Measurements from ENCODE around the gene GRIK1.
"Not testable (repeated sequence)": the region's sequence is repeated elsewhere in the genome, so short reads cannot be mapped to it uniquely, and the experiment has no call there.

GRIK1 gene

DNA sequence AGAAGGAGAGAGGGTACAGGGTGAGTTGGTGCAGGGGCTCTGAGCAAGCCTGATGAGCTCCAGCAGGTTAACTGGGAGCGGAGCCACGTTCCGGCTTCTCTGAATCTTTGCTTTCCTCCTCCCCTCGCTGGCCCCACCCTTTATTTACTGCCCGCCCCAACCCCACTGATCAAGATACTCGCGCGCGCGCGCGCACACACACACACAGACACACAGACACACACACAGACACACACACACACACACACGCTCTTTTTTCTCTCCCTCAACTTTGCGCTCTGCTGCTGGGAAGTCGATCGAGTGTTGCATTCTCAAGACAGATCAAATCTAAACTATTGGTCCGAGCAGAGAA lies at the start of gene GRIK1:
Gene GRIK1, minus strand, starts transcription at position 73 of the 352 bp plus-strand sequence.
- DNase-seq, result no peak

DNA sequence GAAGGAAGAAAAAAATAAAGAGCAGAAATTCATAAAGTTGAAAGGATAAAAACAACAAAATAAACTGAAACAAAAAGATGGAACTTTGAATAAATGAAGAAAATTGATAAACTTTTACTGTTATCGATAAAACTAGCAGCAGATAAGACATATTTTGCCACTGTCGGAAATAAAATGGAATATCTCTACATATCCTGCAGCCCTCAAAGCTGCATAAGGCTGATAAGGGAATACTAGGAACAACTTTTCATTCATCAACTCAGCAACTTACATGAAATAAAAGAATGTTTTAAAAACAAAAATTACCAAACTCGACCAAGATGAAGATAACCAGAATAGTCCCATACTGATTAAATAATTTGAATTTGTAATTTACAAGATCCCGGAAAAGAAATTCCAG lies 48.0 kb upstream of the GRIK1 start:
- DNase-seq, result no peak

DNA sequence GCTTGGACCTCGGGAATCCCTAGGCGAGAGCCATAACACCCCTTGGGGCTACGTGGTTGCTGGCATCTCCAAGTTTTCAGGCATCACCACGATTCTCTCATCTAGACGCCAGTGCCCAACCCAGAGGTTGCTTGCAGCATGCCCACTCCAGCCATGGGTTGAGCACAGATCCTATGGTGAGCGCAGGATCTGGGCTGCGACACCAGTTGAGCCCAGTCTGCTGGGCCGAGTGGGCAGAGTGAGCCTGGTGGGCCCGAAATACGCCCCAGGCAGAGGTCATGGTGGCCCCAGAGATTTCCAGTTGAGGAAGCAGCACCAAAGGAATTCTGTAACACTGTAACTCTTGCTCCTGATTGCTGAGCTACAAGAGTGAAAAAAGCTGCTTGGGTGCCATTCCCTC lies 46.1 kb upstream of the GRIK1 start:
- DNase-seq, result no peak

DNA sequence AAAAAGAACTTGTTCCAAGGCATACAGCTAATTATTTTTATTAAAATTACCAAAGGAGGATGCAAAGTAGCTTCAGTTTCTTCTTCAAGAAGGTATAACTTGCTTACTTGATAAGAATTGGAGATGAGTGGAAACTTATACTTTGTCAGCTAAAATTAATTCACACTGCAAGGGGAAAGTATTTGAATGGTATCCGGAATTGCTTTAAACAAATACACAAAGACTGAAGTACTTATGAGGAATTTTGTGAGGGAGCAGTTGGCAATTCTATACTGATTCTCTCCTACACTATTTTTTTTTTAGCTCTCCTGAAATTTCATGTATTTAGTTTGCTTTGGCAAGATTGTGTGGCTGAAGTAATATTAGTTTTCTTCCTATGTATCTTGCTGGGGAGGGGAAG lies 39.2 kb upstream of the GRIK1 start:
- no peak for DNase-seq

DNA sequence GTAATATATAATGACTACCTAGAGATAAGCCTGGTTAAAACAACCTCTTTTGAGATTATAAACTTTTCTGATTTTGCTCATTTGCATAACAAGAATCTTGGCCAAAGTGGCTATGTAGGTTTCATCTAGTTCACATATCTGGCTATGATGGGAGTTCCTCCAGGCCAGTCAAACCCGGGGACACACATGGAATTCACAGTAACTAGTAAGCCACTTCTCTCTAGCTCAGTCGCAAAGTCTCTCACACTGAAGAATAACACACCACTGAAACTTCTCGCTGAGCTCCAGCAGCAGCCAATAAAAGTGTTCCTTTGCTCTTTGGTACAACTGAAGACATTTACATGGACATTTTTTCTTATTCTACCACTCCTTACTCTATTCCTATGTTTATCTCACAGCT lies 36.0 kb upstream of the GRIK1 start:
- DNase-seq, result no peak

DNA sequence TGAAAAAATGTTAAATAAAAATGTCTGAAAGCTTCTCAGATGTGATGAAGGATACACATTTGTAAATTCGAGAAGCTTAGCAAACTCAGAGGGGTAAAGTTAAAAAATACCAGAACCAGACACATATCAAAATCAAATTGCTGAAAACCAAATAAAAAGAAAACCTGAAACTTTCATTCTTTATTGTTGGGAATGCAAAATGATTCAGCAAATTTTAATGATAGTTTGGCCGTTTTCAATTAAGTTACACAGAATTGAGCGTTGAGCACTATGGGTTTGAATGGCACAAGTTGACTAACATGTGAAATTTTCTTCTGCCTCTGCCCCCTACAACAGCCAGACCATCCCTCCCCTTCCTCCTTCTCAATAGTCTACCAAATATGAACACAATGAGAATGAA lies 33.5 kb upstream of the GRIK1 start:
- DNase-seq, result no peak

DNA sequence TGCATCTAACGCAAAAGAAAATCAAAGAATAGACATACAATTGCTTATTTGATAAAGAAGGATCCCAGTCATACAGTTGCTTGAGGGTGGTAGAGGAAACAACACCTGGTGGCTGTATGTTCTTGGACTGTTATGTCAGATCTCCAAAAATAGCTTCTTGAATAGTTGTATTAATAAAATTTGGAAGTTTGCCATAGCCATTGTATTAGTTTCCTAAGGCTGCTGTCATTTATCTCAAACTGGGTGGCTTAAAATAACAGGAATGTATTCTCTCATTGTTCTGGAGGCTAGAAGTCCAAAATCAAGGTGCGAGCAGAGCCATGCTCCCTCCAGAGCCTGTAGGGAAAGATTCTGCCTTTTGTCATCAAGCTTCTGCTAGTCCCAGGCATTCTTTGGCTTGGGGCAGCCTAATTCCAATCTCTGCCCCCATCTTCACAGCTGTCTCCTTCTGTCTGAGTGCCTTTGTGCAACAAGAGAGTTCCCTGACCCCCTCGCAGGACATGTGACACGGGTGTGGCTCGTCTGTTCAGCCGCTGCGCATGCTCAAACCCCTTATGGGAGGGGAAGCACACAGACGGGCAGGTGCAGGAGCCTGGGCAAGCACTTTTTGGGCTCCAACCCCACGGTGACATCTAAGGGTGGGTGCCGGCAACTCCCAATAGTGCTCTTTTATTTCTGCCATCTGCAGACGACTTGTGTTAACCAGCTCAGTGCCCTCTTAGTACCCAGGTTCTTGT lies 21.7 kb upstream of the GRIK1 start:
- DNase-seq, result no peak

DNA sequence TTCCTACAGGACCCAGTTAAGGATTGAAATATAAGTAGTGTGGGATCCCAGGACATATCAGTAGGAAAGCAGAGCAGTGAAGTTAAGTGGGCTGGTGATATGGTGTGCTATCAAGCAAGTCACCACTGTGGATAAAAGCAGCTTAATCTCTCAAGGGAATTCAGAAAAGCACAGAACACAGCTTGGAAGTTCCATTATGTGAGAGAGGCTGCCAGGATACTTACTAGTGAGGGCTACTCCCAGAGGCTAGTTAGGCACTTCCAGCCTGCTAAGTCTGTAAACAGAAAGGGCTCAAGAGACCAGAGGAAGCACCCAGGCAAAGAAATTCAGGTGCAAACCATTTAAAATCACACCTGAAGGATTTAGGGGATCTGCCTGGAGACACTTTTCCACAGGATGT lies 18.8 kb upstream of the GRIK1 start:
- no peak for DNase-seq

DNA sequence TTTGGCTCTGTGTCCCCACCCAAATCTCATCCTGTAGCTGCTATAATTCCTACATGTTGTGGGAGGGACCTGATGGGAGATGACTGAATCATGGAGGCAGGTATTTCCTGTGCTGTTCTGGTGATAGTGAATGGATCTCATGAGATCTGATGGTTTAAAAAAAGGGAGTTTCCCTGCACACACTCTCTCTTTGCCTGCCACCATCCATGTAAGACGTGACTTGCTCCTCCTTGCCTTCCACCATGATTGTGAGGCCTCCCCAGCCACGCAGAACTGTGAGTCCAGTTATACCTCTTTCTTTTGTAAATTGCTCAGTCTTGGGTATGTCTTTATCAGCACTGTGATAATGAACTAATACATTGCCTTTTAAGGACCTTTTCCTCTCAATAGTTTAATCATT lies 18.2 kb upstream of the GRIK1 start:
- not testable (repeated sequence) for DNase-seq

DNA sequence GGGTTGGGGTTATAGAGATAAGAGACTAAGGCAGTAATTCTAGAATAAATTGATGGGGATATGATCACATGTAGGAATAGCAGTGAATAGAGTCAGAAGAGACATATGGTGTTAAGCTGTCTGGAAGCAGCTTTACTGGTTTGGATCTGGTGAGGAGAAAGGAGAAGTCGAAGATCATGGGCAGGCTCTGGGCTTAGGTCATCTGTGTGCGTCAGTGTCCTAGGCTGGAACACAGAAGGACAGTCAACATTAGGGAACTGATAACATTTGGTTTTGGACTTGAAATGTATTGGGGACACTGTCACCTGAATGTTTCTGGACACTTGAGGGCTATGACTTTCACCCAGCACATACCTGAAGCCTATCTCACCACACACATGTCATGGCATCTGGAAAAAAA lies 13.9 kb upstream of the GRIK1 start:
- no peak for DNase-seq

DNA sequence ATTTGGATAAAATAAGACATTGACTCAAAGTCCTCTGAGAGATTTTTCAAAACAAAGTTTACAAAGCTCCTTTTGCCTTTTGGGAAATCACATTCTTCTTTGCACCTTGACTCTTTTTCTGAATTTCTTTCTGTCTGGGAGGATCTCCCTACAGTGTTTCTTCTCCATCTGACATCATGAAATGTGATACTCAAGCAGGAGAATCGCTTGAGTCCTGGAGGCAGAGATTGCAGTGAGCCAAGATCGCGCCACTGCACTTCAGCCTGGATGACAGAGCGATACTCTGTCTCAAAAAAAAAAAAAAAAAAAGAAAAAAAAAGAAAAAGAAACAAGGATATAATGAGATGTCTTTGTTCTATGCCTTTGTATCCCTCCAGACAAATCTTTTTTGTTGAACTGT lies 13.3 kb upstream of the GRIK1 start:
- DNase-seq, result no peak

DNA sequence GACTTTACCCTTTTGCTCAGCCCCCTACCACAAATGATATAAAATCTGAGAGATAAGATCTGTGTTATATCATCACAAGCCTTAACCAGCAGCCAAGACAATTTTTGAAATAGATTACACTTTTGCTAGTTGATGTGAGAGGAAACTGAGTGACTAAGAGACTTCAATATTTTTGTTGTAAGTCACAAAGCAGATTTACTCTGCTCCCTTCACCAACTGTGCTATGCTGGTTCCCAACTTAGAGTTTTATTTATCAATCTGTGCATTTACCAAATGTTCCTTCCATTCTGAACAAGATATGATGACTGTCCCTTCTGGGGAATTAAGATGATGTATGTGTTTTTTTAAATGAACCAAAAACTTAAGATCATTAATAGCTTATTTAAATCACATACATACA lies 12.1 kb upstream of the GRIK1 start:
- DNase-seq, result no peak

DNA sequence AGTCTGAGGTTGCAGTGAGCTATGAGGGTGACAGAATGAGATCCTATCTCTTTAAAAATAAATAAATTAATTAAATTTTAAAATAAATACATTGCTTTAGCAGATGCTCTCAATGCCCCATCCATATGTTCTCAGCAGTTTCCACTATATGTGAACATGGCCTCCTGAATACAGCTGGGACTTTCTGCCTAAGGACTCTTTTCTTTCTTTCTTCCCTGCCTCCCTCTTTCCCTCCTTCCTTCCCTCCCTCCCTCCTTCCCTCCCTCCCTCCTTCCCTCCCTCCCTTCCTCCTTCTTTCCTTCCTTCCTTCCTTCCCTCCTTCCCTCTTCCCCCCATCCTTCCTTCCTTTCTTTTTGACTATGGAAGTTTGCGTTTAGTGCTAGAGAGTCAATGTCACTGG lies 10.2 kb upstream of the GRIK1 start:
- DNase-seq, result no peak

DNA sequence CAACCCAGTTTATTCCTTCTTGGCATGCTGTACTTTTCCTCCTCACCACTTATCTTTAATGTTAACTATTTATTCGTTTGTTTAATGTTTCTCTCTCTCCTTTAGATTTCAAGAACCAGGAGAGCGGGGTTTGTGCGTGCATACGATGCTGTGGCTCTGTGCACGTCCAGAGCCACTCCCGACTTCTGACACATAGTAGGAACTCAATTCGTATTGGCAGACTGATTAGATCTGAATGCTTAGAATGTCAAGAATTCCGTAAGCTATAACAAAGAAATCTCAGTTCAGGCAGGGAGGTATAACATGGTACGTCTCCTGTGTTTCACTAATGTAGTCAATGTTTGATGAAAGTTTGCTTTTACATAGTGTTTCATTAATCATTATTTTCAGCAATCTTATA lies 7.3 kb upstream of the GRIK1 start:
- no peak for DNase-seq

DNA sequence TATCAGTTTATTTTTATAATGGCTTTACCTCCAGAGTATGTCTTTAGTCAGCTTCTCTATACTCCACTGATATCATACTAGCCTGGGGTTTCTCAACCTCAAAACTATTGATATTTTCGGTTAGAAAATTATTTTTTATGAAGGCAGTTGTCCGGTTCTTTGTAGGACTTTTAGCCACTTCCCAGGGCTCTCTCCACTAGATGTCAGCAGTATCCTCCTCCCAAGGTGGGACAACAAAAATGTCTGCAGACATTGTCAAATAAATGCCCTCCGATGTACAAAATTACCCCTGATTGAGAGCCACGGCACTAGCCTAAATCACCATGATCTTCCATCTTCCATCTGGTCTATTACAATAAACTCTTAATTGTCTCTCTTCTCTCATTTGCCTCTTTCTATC lies 4.1 kb upstream of the GRIK1 start:
- DNase-seq, result no peak

DNA sequence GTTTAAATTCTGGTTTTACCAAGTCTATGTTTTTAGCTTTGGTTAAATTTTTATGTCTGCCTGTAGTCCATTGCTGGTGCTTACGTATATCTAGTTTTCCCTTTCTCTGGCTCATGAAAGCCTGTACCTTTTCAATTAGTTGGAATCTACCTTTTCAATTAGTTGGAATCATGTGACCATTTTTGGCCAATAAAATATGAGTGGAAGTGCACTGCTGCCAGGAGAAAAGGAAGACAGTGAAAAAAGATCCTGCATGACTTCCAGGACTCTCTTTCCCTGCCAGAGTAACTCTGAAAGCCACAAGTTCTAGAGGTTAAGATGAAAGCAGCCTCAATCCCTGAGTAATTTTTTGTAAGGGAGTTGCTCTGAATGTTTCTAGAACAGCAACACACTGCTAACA lies 2.2 kb upstream of the GRIK1 start:
- DNase-seq, result no peak

DNA sequence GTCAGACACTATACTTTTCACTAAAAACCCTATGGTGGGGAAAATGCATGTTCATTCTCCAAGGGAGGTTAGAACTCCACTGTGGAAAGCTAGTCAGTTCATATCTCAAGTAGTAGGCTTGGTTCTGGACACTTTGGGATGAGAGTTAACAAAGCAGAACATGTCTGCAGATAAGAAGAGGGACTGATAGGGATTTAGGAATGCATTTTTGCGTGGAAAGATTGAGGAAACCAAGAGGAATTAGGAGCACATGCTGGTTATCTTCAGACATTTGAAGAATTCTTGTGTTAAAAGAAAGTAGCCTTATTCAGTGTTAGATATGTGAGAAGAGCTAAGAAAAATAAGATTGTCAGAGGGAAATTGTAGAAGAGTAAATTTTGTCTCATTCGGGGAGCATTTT lies 1.2 kb upstream of the GRIK1 start:
- no peak for DNase-seq

DNA sequence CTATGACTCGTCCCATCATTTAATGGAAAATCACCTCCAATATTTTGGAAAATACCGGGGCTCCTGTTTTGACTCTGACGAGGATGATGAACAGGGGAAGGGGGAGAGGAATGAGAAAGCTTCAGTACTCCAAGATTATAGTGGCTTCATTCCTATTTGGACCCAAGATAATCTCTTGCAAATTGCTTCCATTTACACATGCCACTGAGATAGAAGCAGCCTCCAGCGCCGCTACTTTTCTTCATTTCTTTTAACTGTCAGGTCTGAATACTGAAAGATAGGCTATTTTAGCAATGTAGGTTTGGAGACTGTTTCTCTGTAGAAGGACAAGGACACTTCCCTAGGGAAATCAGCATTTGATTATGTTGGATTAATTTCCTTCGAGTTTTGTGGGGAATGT lies 565 bp upstream of the GRIK1 start:
- no peak for DNase-seq

DNA sequence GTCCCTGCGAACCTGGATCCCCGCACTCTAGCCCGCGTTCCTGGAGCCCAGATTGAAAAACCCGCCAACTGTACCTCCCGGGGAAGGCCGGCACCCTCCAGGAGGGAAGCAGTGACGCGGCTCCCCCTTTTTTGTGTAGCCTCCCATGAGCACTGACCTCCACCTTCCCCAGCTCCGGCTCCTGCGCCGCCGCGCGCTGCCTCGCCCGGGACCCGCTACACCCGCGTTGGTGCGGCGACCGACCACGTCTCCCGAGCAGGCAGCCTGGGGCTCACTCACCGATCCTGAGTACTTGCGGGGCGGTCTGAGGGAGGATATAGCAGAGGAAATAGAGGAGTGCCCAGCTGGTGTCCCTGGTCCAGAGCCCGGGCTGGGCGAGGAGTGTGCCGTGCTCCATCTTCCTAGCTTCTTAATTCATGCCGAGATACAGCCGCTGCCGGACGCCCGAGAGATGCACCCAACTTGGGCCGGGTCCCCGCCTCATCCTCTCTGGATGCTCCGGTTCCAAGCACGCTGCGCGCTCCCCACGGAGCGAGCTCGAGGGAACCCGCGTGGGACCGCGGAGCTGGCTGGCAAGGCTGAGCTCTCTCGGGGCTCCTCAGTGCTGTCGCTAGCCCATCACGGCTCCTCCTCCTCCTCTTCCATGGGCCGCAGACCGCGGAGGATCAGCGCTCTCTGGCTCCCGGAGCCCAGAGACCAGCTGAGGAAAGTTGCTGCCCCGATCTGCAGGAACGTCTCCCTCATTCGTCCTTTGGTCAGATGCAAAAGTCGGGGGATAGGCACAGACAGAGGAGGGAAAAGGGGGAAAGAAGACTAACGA lies 482 bp downstream of the GRIK1 start:
- no peak for DNase-seq

DNA sequence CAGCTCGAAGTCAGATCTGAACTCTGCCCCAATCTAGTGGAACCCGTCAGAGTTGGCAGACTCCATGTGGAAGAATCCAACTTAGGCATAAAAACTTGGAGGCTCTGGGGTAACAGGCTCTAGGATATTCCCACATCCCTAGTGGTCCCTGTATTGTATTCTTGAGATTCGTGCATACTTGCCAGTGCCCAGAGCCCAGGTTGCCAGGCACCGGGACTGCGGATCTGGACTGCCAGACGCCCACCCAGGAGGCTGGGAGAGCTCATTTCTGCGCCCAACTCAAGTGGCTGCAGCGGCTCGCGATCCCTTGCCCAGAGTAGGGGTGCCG lies 1.1 kb downstream of the GRIK1 start:
- DNase-seq, result no peak

DNA sequence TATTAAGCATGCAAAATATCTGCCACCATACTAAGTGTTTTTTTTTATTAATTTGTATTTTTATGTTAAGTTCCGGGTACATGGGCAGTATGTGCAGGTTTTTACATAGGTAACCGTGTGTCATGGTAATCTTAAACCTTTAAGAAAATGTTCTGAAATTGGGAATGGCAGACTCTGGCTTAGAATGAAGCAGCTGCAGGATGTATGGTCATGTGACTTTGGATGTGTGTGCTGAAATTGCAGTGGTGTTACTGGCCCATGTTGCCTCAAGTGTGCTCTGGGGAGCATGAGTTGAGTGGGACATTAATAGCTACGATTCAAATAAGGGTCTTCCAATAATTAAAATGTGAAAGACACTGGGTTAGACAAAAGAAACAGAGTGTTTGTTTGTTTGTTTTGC lies 6.7 kb downstream of the GRIK1 start:
- no peak for DNase-seq

DNA sequence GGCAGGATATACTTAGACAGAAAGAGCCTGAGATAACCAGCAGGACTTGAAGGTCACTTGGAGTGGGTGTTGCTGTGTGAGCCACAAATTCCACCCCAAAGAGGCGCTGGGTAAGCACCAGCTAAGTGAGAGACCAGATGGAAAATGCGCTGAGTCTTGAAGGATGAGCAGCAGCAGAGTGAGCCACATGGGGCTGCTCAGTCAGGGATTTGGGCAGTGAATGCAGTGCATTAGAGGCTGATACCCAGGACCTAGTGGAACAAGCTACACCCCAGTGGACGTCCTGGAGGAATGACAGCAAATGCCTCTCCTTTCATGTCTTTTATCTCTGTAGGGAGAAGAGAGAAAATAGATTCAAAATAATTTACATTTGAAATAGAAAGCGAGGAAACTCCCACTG lies 11.3 kb downstream of the GRIK1 start:
- DNase-seq, result no peak

DNA sequence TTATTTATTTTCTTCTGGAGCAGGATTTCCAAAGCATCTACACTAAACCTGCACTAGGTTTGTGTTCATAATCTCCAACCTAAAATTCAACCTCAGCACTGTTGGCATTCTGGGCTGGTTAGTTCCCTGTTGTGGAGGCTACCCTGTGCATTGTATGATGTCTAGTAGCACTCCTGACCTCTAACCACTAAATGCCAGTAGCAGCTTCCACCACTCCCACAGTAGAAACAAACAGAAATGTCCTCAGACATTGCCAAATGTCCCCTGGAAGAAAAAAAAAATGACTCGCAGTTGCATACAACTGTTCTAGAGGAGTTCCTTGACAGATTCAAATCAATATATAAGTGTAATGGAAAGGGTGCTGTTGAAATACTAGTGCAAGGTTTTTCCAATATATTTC lies 18.9 kb downstream of the GRIK1 start:
- no peak for DNase-seq

DNA sequence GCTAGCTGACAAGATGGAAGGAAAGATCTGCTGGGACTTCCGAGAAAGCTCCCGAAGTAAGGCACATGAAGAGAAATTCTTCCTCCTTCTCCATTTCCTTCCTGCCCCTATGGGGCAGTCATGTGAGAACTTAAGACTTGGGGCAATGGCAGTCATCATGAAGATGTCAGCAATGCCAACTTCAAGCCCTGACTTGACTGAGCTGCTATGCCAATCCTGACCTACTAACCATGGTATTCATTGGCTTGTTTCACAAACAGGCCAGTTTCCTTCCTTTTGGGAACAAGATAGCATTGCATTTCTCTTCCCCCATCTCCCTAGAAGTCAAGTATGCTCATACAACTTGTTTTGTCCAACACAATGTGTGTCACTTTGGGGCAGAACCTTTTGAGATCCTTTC lies 25.5 kb downstream of the GRIK1 start:
- DNase-seq, result no peak

DNA sequence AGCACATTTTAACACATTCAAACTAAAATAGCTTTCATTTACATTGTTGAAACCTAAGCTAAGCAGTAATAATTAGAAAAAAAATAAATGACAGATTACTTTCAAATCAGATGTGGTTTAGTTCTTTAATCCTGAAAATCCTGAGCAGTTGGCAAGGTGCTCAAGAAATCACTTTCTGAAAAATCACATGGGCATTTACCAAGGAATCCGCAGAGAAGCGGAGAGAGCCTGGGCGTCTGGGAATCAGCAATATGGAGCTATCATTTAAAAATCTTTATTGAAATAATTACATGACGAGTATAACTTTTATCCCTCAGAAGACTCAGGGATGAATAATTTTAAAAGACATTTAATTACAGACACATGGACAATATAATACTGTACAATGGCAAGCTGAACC lies 30.2 kb downstream of the GRIK1 start:
- no peak for DNase-seq

Measured in EL (cell line).